ENCODE data around the gene KIAA1958.

Gene KIAA1958

GRCh38 chr9:112533660-112534059 is 47.0 kb downstream of the KIAA1958 start:
- DNase-seq: no peak

DNA sequence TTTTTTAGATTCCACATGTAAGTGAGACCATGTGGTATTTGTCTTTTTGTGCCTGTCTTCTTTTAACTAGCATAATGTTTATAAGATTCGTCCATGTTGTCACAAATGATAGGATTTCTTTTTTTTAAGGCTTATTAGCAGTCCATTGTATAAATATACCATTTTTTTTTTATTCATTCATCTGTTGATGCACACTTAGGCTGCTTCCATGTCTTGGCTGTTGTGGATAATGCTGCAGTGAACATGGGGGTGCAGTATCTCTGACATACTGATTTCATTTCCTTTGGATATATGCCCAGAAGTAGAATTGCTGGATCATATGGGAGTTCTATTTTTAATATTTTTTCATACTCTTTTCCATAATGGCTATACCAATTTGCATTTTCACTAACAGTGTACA is 48.7 kb downstream of the KIAA1958 start:
- DNase-seq: no peak

GRCh38 chr9:112535811-112536210 is 49.2 kb downstream of the KIAA1958 start:
- DNase-seq: no peak

GRCh38 chr9:112537561-112537960 is 50.9 kb downstream of the KIAA1958 start:
- DNase-seq: no peak

DNA sequence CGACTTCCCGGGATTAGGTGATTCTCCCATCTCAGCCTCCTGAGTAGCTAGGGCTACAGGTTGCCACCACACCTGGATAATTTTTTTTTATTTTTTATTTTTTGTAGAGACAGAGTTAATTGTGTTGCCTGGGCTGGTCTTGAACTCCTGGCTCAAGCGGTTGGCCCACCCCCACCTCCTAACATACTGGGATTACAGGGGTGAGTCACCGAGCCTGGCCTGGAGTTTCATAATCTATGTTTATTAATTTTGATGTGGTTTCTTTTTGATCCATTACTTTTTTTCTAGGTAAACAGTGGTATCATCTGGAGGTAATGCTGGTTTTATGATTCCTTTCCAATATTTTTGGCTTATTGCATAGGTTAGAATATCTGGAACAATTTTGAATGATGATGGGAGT is 54.2 kb downstream of the KIAA1958 start:
- DNase-seq: no peak

- DNase-seq: no peak
These were observed 55.1 kb downstream of the KIAA1958 start for GRCh38 chr9:112541685-112542084.

GRCh38 chr9:112542593-112543292 is 56.1 kb downstream of the KIAA1958 start:
- DNase-seq: no peak

GRCh38 chr9:112544477-112544876 is 57.9 kb downstream of the KIAA1958 start:
- DNase-seq: no peak

GRCh38 chr9:112545237-112545636 is 58.6 kb downstream of the KIAA1958 start:
- DNase-seq: no peak

- DNase-seq: peak; percentile 4
These were observed 59.8 kb downstream of the KIAA1958 start for GRCh38 chr9:112546149-112547012.

DNA sequence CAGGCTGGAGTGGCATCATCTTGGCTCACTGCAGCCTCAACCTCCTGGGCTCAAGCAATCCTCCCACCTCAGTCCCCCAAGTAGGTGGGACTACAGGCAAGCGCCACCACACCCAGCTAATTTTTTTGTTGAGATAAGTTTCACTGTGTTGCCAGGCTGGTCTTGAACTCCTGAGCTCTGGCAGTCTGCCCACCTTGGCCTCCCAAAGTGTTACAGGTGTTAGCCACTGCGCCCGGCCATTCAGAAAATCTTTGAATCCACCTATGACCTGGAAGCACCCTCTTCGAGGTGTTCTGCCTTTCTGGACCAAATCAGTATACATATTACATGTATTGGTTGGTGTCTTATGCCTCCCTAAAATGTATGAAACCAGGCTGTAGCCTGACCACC is 61.4 kb downstream of the KIAA1958 start:
- no peak for DNase-seq

GRCh38 chr9:112548836-112549595 is 62.4 kb downstream of the KIAA1958 start:
- DNase-seq: no peak

DNA sequence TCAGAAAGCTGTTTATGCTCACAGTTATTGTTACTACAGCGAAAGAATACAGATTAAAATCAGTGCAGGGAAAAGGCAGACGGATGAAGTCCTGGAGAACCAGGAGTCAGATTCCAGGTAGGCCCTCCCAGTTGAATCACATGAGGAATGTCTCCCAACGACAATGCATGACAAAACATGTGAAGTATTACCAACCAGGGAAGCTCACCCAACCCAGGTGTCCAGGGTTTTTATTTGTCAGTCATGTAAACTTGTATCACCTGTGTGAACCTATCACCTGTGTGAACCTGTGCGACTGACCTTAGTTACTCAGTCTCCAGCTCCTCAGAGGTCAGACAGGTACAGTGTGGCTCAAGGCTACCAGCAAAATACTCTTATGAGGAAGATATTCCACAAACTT is 63.9 kb downstream of the KIAA1958 start:
- no peak for DNase-seq

DNA sequence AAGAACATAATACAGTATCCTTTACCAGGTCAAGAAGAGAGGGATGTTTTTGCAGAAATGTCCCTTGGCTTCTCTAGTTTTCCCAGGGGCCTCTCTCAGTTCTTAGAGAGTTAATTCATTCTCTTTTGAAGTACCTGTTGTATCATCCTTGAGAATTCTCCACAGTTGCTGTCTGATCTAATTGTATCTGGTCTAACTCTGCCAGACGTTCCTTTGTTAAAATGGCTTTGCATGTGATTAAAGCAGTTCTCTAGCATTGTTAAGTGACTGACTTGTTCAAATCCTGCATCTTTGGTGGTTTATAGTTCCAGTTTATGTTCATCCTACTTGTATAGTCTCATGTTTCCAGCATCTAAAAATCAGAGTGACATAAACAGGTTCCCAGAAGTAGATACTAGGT is 65.0 kb downstream of the KIAA1958 start:
- no peak for DNase-seq

DNA sequence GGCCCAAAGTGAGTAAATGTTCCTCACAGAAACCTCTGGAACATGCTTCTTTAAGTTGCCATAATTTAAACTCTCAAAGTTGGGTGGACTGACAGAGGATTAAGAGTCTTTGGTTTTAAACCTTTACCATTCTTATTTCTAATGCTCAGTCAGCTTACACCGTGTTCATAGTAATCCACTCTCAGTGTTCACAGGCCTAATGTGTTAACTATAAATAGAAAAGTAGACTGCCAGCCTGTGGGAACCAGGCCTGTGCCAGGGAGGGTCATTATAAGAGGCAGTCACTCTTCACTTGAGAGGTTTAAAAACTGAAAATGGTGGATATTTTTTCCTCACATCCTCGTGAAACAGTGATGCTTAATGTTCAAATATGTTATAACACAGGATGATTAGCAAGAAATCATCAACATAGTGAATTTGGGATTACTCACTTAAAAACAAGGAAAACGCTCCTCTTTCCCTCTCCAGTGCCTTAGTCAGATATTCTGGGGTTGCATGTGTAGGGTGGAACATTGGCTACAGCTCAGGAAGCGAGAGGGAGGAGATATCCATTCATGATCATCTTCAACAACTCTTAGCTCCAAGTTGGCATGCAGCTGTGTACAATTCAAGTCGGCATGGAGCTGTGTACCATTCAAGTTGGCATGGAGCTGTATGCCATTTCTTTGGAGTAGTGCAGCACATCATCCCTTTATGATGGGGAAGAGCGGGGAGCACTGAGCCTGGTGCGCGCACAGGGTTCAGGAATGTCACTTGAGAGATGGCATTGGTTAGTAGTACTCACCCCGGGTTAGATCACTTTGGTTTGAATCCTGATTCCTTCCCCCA is 65.8 kb downstream of the KIAA1958 start:
- no peak for DNase-seq

DNA sequence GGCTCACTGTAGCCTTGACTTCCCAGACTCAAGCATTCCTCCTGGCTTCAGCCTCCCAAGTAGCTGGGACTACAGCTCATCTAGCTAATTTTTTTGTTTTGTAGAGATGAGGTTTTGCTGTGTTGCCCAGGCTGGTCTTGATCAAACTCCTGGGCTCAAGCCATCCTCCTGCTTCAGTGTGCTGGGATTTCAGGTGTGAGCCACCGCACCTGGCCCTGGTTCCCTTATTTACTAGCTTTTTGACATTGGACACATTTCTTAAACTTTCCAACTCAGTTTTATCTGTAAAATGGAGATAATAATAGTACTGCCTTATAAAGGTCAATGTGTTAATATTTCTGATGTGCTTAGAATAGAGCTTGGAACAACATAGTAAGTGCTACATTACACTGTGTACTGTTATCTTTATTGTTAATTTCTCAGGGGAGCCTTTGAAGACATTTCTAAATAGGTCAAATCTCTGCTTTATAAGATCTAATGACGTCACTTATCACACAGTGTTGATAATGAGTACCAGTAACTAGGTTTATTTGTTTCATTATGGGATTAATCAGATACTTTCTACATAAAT is 66.7 kb downstream of the KIAA1958 start:
- no peak for DNase-seq

DNA sequence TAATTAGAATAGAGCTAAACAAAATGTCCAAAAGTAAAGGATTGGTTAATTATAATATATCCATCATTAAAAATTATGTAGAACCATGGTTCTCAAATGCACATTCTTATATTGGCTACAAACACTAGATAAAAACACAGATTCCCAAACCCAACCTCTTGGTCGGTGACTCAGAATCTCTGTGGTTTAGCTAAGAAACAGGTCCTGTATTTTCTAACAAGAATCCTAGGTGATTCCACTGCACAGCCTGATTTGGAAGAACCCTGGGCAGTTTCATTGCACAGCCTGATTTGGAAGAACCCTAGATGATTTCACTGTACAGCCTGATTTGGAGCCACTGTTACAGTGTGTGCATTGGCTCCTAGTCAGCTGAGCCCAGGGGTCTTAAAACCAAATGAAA is 67.9 kb downstream of the KIAA1958 start:
- no peak for DNase-seq

- no peak for DNase-seq
These were observed 68.5 kb downstream of the KIAA1958 start for GRCh38 chr9:112555101-112555643.

- peak; percentile 4 for DNase-seq
These were observed 69.3 kb downstream of the KIAA1958 start for GRCh38 chr9:112555844-112556482.

GRCh38 chr9:112556497-112557442 is 70.1 kb downstream of the KIAA1958 start:
- no peak for DNase-seq
